Epithelial cell of proximal tubule (primary cell): ENCODE results near the gene B3GAT1. TPM values are rescaled to one million over a fixed set of nuclear protein-coding genes. Genes with fewer than 3 reads are reported as not detected.
"Not testable (repeated sequence)": the region's sequence is repeated elsewhere in the genome, so short reads cannot be mapped to it uniquely, and the experiment has no call there.

Source experiments
- DNase-seq: peaks from one replicate; pipeline ENCODE4 v3.0.0-alpha.2; 2011; ENCODE audit warnings: low read depth
- H3K4me3 ChIP-seq: 2 replicates; pipeline ENCODE4 v1.5.1; 2011; ENCODE audit warnings: low read depth, mild to moderate bottlenecking, low read length
- total RNA-seq: library from RNA; depleted of rRNA; stranded (reverse); fragments of >200 nt; gene quantifications from 2 replicates; pipeline ENCODE4 v1.2.3, GENCODE V29; 2015
- TF ChIP-seq, protein P1 (sequence below): conservative IDR thresholded peaks from 2 replicates; pipeline ENCODE4 v1.5.1; 2012; ENCODE audit warnings: low read depth, mild to moderate bottlenecking, low read length

B3GAT1 gene
- total RNA-seq, 1 donor from 2014 or later: not detected

DNA sequence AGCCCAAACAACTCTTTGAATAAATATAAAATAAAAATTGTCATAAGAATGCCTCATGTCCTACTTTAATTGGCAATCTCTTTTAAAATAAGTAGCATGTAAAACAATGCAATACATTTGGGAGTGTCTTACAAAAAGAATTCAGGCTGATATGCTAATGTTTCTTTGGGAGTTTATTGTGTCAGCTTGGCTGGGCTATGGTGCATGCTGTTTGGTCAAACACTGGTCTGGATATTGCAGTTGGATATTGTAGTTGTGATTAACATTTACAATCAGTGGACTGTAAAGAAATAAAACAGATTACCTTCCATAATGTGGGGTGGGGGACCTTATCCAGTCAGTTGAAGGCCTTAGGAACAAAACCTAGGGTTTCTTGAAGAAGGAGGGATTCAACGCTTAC, 37.0 kb upstream of the B3GAT1 start:
- no peak for DNase-seq
- H3K4me3 ChIP-seq: no peak overlapping the region
- TF ChIP-seq, protein P1, sequence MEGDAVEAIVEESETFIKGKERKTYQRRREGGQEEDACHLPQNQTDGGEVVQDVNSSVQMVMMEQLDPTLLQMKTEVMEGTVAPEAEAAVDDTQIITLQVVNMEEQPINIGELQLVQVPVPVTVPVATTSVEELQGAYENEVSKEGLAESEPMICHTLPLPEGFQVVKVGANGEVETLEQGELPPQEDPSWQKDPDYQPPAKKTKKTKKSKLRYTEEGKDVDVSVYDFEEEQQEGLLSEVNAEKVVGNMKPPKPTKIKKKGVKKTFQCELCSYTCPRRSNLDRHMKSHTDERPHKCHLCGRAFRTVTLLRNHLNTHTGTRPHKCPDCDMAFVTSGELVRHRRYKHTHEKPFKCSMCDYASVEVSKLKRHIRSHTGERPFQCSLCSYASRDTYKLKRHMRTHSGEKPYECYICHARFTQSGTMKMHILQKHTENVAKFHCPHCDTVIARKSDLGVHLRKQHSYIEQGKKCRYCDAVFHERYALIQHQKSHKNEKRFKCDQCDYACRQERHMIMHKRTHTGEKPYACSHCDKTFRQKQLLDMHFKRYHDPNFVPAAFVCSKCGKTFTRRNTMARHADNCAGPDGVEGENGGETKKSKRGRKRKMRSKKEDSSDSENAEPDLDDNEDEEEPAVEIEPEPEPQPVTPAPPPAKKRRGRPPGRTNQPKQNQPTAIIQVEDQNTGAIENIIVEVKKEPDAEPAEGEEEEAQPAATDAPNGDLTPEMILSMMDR: no peak

DNA sequence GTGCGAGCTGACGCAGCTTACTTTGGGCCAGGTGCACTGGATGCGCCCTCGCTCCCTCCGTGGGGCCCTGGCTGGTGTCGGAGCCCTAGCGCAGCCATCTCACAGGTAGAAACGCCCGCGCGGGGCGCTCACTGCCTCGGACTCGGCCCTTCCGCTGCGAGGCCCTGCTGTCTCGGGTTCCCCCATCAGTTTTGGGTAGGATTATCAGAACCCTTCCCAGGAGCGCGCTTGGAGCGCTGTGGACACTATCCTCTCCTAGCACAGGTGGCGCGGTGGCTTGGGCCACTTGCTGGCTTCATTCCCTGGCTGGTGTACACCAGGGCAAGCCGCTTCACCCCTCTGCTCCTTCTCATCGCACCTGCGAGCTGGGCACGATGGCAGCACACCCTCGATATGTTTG, 35.7 kb upstream of the B3GAT1 start:
- TF ChIP-seq, protein P1: no peak
- no peak for DNase-seq
- no peak overlapping the region for H3K4me3 ChIP-seq

GRCh38 chr11:134445601-134446325, 33.7 kb upstream of the B3GAT1 start:
- no peak overlapping the region for H3K4me3 ChIP-seq
- TF ChIP-seq, protein P1: no peak
- no peak for DNase-seq

DNA sequence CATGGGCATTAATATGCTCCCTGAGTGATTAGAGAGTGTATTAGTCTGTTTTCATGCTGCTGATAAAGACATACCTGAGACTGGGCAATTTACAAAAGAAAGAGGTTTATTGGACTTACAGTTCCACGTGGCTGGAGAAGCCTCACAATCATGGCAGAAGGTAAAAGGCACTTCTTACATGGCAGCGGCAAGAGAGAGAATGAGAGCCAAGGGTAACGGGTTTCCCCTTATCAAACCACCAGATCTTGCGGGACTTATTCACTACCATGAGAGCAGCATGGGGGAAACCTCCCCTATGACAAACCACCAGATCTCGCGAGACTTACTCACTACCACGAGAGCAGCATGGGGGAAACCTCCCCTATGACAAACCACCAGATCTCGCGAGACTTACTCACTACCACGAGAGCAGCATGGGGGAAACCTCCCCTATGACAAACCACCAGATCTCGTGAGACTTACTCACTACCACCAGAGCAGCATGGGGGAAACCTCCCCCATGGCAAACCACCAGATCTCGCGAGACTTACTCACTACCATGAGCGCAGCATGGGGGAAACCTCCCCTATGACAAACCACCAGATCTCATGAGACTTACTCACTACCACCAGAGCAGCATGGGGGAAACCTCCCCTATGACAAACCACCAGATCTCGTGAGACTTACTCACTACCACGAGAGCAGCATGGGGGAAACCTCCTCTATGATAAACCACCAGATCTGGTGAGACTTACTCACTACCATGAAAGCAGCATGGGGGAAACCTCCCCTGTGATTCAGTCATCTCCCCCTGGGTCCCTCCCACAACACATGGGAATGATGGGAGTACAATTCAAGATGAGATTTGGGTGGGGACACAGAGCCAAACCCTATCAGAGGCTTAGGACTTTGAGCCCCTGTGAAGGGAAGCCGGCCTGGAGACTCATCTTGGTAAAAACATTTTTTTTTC, 32.4 kb upstream of the B3GAT1 start:
- not testable (repeated sequence) for H3K4me3 ChIP-seq, DNase-seq

- DNase-seq: no peak
- H3K4me3 ChIP-seq: no peak overlapping the region
- TF ChIP-seq, protein P1: no peak
Observed at GRCh38 chr11:134443246-134443645, 31.2 kb upstream of the B3GAT1 start.

DNA sequence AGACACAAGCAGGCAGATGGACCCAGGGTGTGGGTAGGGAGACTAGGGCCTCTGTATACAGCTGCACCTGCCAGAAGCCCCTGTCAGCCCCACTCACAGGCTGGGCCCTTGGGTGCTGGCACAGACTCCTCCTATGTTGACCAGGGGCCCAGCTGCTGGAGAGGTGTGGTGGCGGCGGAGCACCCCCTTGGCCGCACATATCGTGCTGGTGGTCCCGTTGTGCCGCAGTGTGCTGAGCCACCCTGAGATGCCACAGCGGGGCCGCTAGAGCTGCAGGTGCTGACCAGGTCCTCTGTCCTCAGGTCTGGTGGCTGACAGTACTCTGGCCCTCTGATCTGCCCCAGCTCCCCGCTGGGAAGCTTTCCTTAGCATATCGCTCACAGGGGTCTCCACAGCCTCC, 30.2 kb upstream of the B3GAT1 start:
- H3K4me3 ChIP-seq: no peak overlapping the region
- DNase-seq: no peak
- TF ChIP-seq, protein P1: no peak

DNA sequence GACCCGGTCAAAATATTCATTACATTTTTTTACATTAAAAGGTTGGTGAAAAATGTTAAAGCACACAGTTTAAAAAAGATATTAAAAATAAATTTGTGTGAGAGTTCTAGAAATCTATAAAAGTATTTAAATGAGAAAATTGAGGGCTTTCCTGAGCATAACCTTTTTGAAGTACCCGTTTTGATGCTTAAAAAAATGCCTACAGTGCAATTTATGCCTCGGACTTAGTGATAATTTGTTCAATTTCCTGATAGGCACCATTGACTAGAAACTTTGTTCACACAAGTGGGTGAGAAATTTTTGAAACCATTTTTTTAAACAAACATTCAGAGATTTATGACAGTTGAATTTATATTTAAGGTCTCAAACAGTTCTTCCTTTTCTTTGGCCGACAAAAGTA, 29.7 kb upstream of the B3GAT1 start:
- TF ChIP-seq, protein P1: no peak
- DNase-seq: no peak
- H3K4me3 ChIP-seq: no peak overlapping the region
